Measurements from ENCODE around the gene PI3. TPM values are rescaled to one million over a fixed set of nuclear protein-coding genes. Genes with fewer than 3 reads are reported as not detected.

PI3 gene
- total and polyA plus RNA-seq, 9 of the 15 experiments (the other 6 are each of a cell fraction or from before 2014, with no cell fraction given): not detected

- TF ChIP-seq PRDM10 (IDR thresholded peaks at IDR 0.05; ENCODE audit: partially characterized antibody) (peak; percentile 42), AFF4 (CRISPR knock-in tag; IDR thresholded peaks at IDR 0.05) (no peak), SNRNP70 (optimal IDR thresholded peaks at IDR 0.05; ENCODE audit: low read depth, low read length) (no peak), RAD21 (CRISPR knock-in tag; conservative IDR thresholded peaks at IDR 0.05 in 1 of 2, IDR thresholded peaks at IDR 0.05 in 1 of 2) (peak; percentile 18 to 77; a peak in 2 of 4 replicates), MXI1 (IDR thresholded peaks at IDR 0.05; ENCODE audit: low read depth, low read length) (no peak), NFXL1 (CRISPR knock-in tag; IDR thresholded peaks at IDR 0.05) (no peak), ZNF354B (CRISPR knock-in tag; IDR thresholded peaks at IDR 0.05) (no peak), ZNF436 (CRISPR knock-in tag; IDR thresholded peaks at IDR 0.05) (no peak), ELK1 (CRISPR knock-in tag; IDR thresholded peaks at IDR 0.05) (no peak), CBX2 (IDR thresholded peaks at IDR 0.05; ENCODE audit: insufficient read depth, low read length, poor library complexity, severe bottlenecking) (no peak), HMGXB4 (CRISPR knock-in tag; IDR thresholded peaks at IDR 0.05) (no peak), CC2D1A (IDR thresholded peaks at IDR 0.05) (peak; percentile 62; the same call in 1 of the 2 replicates), DMBX1 (CRISPR knock-in tag; IDR thresholded peaks at IDR 0.05; ENCODE audit: borderline replicate concordance) (peak; percentile 66; the same call in 1 of the 2 replicates)
- TF ChIP-seq, protein P1, sequence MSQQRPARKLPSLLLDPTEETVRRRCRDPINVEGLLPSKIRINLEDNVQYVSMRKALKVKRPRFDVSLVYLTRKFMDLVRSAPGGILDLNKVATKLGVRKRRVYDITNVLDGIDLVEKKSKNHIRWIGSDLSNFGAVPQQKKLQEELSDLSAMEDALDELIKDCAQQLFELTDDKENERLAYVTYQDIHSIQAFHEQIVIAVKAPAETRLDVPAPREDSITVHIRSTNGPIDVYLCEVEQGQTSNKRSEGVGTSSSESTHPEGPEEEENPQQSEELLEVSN (IDR thresholded peaks at IDR 0.05; ENCODE audit: borderline replicate concordance in 1 of 2, extremely low read depth in 1 of 2, insufficient read depth in 1 of 2, insufficient read length in 1 of 2, low read depth in 1 of 2, low read length in 1 of 2, poor library complexity in 1 of 2, severe bottlenecking in 1 of 2): peak in 1 of 2 experiments; percentile 21
Observed at GRCh38 chr20:45138561-45139300, 36.0 kb upstream of the PI3 start (continued).

Data from K562 (cell line).